ENCODE measurements around the gene UTS2B.

The UTS2B gene, protein sequence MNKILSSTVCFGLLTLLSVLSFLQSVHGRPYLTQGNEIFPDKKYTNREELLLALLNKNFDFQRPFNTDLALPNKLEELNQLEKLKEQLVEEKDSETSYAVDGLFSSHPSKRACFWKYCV

DNA sequence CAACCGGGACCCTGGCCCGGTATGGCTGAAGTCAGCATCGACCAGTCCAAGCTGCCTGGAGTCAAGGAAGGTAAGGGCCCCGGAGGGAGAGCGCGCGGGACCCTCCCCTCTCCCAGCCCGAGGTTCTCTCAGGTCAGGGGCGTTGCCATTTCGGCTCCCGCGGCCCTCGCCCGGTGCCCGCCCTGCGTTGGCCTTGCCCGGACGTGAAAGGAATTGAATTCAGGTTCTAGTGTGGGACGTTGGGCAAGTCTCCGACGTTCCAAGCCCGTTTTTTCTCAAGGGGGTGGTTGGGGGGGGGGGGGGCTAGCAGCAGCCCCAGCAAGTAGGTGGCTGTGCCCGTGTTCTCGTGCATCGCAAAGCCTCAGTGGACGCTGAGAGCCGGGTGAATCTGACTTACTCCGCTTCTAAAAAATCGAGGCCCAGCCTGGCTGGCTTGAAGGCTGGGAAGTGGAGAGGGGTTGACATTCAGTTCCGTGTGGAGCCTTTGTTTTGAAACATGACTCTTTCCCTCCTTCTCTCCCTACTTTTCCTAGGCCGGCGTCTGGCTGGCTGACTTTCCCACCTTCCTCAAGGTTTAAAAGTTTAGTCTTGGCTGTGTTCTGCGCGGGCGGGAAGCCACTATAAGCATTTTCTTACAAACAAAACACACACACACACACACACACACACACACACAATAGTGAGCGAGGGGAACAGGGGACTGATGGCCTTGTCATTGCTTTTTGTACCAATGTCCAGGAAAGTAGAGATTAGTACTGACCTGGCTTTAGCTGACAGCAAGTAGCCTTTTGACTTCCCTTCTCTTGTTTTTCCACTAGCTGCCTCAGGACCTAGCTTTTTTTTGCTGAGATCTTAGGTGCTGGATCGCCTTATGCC lies at the start of gene UTS2B:
Gene UTS2B, minus strand, starts transcription at position 873 of the 876 bp plus-strand sequence. CDS start 48,337 bp downstream, outside the sequence.
- DNase-seq (ENCODE audit: low read depth in 2 of 2) = no peak

DNA sequence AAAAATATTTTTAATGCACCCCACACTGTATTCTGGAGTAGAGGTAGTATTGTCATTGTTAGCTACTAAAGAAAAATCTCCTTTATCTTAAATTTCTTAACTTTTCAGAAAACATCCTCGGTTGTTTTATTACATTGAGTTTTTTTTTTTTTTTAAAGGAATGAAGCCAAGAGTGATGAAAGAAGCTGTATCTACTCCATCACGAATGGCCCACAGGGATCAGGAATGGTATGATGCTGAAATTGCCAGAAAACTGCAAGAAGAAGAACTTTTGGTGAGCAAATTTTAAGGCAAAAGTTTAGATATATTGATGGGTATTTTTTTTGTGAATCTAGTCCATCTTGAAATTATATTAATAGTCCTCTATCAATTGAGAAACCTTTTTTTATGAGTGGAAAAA lies 49.7 kb upstream of the UTS2B start:
- DNase-seq (ENCODE audit: low read depth in 2 of 2) = no peak

DNA sequence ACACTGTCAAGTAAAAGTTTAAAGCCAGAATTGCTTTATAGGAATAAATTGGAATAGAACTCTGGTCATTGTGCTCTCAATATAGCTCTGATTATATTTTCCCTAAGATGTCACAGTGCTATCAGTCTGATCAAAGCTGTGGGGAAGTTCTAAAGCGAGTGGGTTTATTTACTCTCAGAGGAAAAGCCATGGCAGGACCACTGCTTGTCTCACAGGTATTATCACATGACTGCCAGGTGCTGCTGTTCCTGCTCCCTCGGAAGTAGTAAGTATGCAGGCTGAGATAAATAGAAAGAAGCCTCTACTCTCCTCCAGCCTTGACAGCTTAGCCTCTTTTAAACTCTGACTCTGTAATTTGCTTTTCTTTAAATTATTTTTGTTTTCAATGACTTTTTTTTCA lies 49.1 kb upstream of the UTS2B start:
- no peak for DNase-seq (ENCODE audit: low read depth in 2 of 2)

DNA sequence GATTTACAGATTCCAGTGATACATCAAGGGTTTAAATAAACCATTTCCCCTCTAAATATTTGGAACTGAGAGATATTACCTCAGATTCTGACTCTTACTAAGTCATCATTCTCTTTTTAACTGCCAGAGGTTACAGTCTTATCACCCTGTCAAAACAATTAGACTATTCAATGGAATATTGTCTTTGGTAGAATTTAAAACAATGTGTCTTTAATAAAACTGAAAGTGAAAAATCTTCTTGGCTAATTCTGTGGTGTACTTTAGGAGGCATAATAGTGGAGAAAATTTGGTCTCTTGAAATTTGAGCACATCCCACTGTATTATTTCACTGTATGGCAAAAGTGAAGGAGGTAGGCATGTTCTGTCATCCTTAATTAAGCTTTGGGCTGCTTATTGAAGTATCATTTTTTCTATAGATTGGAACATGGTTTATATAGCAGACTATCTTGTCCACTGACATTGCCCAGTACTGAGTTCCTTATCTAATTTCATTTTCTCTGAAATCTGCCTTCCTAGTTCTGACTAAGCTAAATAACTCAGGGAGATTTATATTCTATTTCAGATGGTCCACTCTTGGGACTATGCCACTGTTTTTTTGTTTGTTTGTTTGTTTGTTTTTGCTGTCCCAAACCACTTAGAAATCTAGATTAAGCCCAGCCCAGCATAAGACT lies 48.0 kb upstream of the UTS2B start:
- no peak for DNase-seq (ENCODE audit: low read depth in 2 of 2)

DNA sequence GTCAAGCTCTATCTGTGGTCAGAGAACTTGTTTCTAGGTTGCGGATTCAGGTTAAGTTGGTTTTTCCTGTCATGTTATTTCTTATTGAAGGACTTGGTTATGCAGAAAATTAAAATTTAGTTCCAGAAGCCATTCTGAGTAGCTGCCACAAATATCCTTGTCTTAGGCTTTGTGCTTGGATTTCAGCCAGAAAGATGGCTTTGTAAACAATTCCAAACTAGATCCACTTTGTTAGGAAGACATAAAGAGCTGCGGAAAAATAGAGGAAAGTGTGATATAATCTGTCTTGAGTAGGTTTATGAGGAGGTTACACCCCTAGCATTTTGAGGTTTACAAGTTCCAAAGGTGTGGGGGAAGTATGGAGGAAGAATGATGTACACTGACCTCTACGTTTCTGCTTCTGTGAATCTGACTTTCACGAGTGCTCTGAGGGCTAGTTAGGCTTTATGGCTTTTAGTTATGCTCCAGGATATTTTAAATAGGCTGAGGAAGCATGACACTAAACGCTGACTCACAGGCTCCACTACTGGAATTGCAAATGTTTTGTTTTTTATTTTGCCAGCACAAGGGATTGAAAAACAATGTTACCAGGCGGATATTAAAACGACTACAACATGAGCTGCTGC lies 46.3 kb upstream of the UTS2B start:
- DNase-seq (ENCODE audit: low read depth in 2 of 2) = no peak

- DNase-seq (ENCODE audit: low read depth in 2 of 2) = no peak
Observed at GRCh38 chr3:191373327-191373726, 43.0 kb upstream of the UTS2B start.

DNA sequence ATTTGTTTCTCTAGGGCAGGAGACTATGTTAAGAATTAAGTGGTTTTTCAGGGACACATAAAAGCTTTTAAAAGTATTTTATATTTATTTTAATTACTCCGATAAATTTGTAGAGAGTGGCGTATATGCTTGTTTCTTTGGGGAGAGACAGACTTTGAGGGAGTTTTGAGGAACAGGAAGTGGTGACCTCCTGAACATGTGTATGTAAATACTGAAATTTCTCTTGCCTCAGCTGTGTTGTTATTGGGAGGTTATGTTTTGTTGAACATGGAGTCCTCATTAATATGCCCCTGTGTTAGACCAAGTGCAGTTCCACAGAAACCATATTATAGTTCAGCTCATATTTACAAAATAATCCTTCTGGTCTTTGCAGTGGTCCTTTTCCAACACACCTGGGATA lies 41.8 kb upstream of the UTS2B start:
- no peak for DNase-seq (ENCODE audit: low read depth in 2 of 2)

- DNase-seq (ENCODE audit: low read depth in 2 of 2) = no peak
Observed at GRCh38 chr3:191369616-191370010, 39.3 kb upstream of the UTS2B start.

DNA sequence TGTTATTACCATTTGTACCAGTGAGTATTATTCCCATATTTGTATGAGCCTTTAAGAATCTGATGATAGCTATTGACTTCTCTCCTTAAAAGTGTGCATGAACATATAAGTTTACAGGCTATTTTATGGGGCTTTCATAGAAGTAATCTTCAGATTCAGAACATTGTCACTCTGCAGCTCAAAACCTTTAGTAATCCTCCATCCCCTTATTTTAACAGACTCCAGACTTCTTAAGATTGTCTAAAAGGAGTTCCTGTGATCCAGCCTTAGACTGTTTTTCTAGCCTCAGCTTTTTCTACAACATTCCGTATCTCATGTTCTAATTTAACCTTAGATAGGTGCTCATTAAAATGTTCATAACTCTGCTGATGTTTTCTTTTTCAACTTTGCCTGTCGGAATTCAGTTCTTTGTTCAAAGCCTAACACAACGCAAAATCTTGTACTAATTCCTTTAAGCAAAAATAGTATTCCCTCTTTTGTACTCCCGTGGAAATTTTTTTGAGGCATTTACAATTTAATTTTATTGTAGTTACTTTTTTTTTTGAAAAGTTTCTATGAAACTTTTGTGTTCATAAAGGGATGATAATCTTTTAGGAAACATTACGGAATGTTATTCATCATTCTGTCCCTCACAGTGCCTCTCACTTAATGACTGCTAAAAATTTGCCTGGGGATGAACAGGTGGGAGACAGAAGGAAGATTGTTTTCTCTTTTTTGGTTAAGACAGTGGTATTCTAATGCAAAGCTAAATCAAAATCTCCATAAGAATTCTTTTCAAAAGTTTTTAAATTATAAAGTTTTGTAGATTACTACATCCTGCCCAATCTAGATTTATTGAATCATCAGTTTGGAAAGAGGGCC lies 38.7 kb upstream of the UTS2B start:
- DNase-seq (ENCODE audit: low read depth in 2 of 2) = no peak

GRCh38 chr3:191366675-191367074 lies 36.3 kb upstream of the UTS2B start:
- no peak for DNase-seq (ENCODE audit: low read depth in 2 of 2)

DNA sequence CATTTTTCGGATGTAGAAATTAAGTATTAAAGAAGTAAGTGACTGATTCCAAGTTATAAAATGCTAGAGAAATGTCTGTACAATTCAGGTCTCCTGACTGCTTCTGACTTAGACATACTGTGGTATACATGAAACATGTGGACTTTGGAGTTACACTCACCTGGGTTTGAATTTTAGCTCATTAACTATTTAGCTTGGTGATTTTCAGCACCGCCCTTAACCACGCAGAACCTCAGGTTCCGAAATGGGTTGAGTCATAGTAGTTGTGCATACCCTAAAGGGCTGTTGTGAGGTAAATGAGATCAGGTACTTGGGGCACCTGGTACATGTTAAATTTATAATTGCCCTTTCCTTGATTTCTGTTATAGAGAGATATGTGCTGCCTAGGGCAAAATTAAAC lies 32.9 kb upstream of the UTS2B start:
- no peak for DNase-seq (ENCODE audit: low read depth in 2 of 2)

GRCh38 chr3:191362524-191363090 lies 32.3 kb upstream of the UTS2B start:
- DNase-seq (ENCODE audit: low read depth in 2 of 2) = no peak

DNA sequence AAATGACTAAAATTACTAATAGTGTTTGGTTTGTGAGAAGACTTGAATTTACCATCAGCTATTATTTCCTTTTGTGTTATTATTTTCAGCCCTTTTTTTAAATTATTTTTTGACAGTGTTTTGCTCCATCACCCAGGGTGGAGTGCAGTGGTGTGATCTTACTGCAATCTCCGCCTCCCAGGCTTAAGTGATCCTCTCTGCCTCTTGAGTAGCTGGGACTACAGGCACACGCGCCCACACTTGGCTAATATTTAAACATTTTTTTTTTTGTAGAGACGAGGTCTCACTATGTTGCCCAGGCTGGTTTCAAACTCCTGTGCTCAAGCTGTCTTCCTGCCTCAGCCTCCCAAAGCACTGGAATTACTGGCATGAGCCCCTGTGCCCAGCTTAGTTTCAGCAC lies 31.7 kb upstream of the UTS2B start:
- DNase-seq (ENCODE audit: low read depth in 2 of 2) = no peak

GRCh38 chr3:191361456-191361855 lies 31.1 kb upstream of the UTS2B start:
- DNase-seq (ENCODE audit: low read depth in 2 of 2) = no peak

- DNase-seq (ENCODE audit: low read depth in 2 of 2) = no peak
Observed at GRCh38 chr3:191360620-191361019, 30.3 kb upstream of the UTS2B start.

- DNase-seq (ENCODE audit: low read depth in 2 of 2) = no peak
Observed at GRCh38 chr3:191358929-191359328, 28.6 kb upstream of the UTS2B start.

DNA sequence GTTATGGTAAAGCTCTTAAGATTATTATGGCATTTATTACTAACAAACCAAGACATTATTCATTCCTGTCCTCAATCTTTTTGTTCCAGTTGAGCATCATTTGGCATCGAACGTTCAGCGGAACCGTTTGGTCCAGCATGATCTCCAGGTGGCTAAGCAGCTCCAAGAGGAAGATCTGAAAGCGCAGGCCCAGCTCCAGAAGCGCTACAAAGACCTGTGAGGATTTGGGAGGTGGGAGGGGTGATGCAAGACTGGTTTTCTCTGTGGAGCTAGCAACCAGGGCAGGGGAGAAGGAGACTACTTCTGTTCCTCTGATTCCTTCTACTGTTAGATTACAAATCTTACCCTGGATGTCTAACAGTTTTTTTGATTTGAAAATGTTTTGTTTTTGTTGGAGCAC lies 27.6 kb upstream of the UTS2B start:
- DNase-seq (ENCODE audit: low read depth in 2 of 2) = no peak

DNA sequence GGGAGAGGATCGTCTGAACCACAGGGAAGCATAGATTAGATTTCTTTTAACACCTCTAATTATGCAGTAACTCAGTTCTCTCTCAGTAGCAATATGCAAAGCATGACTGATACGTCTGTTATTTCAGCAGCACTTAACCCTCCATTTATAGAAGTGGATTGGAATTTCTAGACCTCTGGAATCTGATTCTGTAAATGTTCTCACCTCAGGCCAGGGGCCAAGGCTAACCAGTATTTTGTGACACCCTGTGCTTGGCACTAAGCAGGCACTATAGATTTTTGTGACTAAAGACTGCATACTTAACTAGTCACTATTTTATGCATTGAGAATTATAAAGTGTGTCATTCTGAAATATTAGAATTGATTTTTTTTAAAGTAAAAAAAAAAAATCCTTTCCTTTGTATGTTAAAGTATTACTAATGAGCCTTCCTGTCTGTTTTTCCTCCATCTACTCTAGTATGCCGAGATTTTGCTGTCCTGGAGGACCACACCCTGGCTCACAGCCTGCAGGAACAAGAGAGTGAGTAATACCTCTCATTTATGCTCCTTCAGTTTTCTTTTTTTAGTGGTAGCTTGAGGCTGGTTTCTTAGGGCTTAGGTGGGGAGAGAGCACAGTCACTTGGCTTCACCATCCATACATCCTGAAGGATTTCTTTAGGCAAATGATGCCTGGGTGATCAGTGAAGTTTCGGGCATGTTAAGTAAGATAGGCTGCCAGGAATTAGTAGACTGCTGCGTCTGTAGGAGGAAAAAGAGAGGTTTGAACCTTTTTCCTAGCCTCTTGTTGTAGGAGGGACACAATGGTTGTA lies 26.5 kb upstream of the UTS2B start:
- no peak for DNase-seq (ENCODE audit: low read depth in 2 of 2)

- no peak for DNase-seq (ENCODE audit: low read depth in 2 of 2)
Observed at GRCh38 chr3:191355406-191355805, 25.1 kb upstream of the UTS2B start.

DNA sequence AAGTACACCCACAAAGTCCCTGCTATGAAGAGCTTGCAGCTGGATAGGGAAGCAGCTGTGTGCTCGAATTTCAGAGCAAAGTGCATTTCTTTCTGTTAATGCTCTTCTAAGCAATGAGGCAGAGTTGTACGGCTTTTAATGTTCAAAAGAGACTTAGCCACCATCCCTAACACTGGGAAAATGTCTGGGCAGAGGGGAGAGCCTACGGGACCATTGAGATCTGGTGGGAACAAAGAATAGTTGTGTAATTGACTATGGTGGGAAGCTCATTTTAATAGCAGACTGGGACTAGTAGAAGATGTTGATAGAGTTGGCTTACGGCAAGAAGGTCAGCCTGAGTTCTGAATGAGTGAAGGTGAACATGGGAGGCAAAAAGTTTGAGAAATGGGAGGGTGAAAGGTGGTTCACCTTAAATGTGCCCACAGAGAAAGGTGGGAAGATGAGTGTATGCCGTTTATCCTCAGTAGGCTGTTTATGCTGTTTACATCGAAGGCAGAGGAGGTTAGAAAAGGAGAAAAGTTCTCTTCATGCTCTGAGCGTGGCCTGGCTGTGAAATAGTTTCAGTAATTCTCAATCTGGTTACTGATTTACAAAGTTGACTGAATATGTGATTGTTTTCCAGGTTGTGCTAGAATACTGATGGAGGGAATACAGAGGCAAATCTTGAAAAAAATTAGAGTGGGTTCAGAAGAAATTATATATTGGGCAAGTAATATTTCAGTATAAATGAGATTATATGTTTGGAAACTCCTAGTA lies 22.9 kb upstream of the UTS2B start:
- DNase-seq (ENCODE audit: low read depth in 2 of 2) = no peak
